SK-N-SH treated with all-trans-retinoic acid at 6 μM for 48 hours (cell line): ENCODE data around the gene RAMACL.

Source experiments
- ATAC-seq: fragments of 200-7000 bp; cut with Tn5 transposase; 3 replicates; pipeline ENCODE4 v1.9.1; 2020; ENCODE audit warnings: mild to moderate bottlenecking, moderate library complexity
- ARNTL ChIP-seq: fragments of 450-650 bp; formaldehyde crosslinking; IDR thresholded peaks from 2 replicates; pipeline ENCODE4 v1.5.0; 2020; ENCODE audit warnings: low read depth, mild to moderate bottlenecking, moderate library complexity, borderline replicate concordance
- BACH2 ChIP-seq: fragments of 250-450 bp; sonication (Bioruptor Pico); IDR thresholded peaks from 2 replicates; pipeline ENCODE4 v1.9.0; 2021; ENCODE audit warnings: mild to moderate bottlenecking, borderline replicate concordance
- CSDC2 ChIP-seq: fragments of 250-450 bp; sonication (Bioruptor Pico); IDR thresholded peaks from 2 replicates; pipeline ENCODE4 v1.5.0; 2020; ENCODE audit warnings: mild to moderate bottlenecking, moderate library complexity
- ESRRG ChIP-seq: fragments of 250-450 bp; sonication (Bioruptor Pico); IDR thresholded peaks from 2 replicates; pipeline ENCODE4 v1.6.1; 2021; ENCODE audit warnings: mild to moderate bottlenecking
- ISL1 ChIP-seq: fragments of 250-450 bp; sonication (Bioruptor Pico); IDR thresholded peaks from 2 replicates; pipeline ENCODE4 v2.1.2; 2022; ENCODE audit warnings: mild to moderate bottlenecking, moderate library complexity
- OSR1 ChIP-seq: fragments of 250-450 bp; sonication (Bioruptor Pico); IDR thresholded peaks from 2 replicates; pipeline ENCODE4 v1.8.0; 2022; ENCODE audit warnings: moderate library complexity, mild to moderate bottlenecking, inconsistent platforms
- RARB ChIP-seq: fragments of 250-450 bp; sonication (Bioruptor Pico); IDR thresholded peaks from 2 replicates; pipeline ENCODE4 v1.8.0; 2021; ENCODE audit warnings: mild to moderate bottlenecking, moderate library complexity
- SNAI2 ChIP-seq: fragments of 250-450 bp; sonication (Bioruptor Pico); IDR thresholded peaks from 2 replicates; pipeline ENCODE4 v1.5.0; 2020; ENCODE audit warnings: mild to moderate bottlenecking, moderate library complexity
- TCF4 ChIP-seq: fragments of 250-450 bp; sonication (Bioruptor Pico); IDR thresholded peaks from 2 replicates; pipeline ENCODE4 v1.8.0; 2021; ENCODE audit warnings: mild to moderate bottlenecking, moderate library complexity, borderline replicate concordance
- TOX ChIP-seq: fragments of 250-450 bp; sonication (Bioruptor Pico); IDR thresholded peaks from 2 replicates; pipeline ENCODE4 v1.8.0; 2021; ENCODE audit warnings: mild to moderate bottlenecking, moderate library complexity, borderline replicate concordance
- ZC3H10 ChIP-seq: fragments of 250-450 bp; sonication (Bioruptor Pico); IDR thresholded peaks from 2 replicates; pipeline ENCODE4 v1.5.1; 2021; ENCODE audit warnings: mild to moderate bottlenecking, moderate library complexity
- ZFP3 ChIP-seq: fragments of 250-450 bp; sonication (Bioruptor Pico); IDR thresholded peaks from 2 replicates; pipeline ENCODE4 v1.5.0; 2020; ENCODE audit warnings: mild to moderate bottlenecking, moderate library complexity
- ZFP30 ChIP-seq: fragments of 450-650 bp; formaldehyde crosslinking; IDR thresholded peaks from 2 replicates; pipeline ENCODE4 v1.5.0; 2022; ENCODE audit warnings: mild to moderate bottlenecking, moderate library complexity
- ZNF565 ChIP-seq: fragments of 450-650 bp; formaldehyde crosslinking; conservative IDR thresholded peaks from 2 replicates; pipeline ENCODE4 v1.5.0; 2020; ENCODE audit warnings: low read depth, mild to moderate bottlenecking, moderate library complexity
- ZNF70 ChIP-seq: fragments of 450-650 bp; formaldehyde crosslinking; IDR thresholded peaks from 2 replicates; pipeline ENCODE4 v1.5.0; 2020; ENCODE audit warnings: mild to moderate bottlenecking, moderate library complexity
- ZNF8 ChIP-seq: fragments of 450-650 bp; formaldehyde crosslinking; IDR thresholded peaks from 2 replicates; pipeline ENCODE4 v1.5.0; 2020; ENCODE audit warnings: mild to moderate bottlenecking, moderate library complexity
- TF ChIP-seq, protein P1 (sequence below): fragments of 250-450 bp; sonication (Bioruptor Pico); IDR thresholded peaks from 2 replicates; pipeline ENCODE4 v1.8.0; 2020; ENCODE audit warnings: mild to moderate bottlenecking, moderate library complexity, borderline replicate concordance
- TF ChIP-seq, protein P2 (sequence below): fragments of 250-450 bp; sonication (Bioruptor Pico); IDR thresholded peaks from 2 replicates; pipeline ENCODE4 v1.5.1; 2020; ENCODE audit warnings: low read depth, mild to moderate bottlenecking, moderate library complexity
- TF ChIP-seq, protein P3 (sequence below): fragments of 250-450 bp; sonication (Bioruptor Pico); IDR thresholded peaks from 2 replicates; pipeline ENCODE4 v1.8.0; 2021; ENCODE audit warnings: low read depth, mild to moderate bottlenecking, moderate library complexity, borderline replicate concordance

The RAMACL gene

DNA sequence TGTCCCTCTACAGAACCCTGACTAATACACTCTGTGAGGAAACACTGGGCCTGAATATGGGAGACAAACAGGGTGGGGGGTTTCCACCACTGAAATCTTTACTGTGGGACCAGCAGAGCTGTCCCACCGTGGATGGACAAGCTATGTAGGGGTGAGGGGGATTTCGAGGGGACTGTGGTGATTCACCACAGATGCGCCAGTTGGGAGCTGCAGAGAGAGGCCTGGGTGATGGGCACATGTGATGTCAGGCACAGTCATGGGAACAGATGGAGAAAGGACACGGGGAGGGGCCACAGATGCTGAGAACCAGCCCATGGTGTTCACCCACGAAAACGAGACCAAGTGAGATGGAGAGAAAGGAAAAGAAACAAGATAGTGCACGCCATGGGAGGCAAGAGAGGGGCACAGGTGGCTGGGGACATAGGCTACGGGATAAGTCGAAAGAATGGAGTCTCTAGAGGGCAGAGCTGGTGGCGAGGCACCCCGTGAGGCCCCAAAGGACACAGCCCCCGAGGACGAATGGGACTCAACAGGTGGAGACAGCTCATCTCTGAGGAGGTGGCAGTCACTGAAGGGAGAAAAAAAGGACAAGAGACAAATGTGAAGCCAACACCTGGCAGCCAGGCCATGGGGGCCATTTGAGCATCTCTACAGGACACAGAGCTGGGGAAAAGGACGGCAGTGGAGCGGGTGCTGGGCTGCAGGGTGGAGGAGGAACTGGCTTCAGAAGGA lies 10.5 kb upstream of the RAMACL start (continued):
- TF ChIP-seq TOX (CRISPR knock-in tag) (no peak), ZNF565 (no peak), CSDC2 (CRISPR knock-in tag) (no peak), ESRRG (CRISPR knock-in tag) (no peak), BACH2 (CRISPR knock-in tag) (no peak)
- TF ChIP-seq, protein P1, sequence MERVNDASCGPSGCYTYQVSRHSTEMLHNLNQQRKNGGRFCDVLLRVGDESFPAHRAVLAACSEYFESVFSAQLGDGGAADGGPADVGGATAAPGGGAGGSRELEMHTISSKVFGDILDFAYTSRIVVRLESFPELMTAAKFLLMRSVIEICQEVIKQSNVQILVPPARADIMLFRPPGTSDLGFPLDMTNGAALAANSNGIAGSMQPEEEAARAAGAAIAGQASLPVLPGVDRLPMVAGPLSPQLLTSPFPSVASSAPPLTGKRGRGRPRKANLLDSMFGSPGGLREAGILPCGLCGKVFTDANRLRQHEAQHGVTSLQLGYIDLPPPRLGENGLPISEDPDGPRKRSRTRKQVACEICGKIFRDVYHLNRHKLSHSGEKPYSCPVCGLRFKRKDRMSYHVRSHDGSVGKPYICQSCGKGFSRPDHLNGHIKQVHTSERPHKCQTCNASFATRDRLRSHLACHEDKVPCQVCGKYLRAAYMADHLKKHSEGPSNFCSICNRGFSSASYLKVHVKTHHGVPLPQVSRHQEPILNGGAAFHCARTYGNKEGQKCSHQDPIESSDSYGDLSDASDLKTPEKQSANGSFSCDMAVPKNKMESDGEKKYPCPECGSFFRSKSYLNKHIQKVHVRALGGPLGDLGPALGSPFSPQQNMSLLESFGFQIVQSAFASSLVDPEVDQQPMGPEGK (CRISPR knock-in tag): no peak

DNA sequence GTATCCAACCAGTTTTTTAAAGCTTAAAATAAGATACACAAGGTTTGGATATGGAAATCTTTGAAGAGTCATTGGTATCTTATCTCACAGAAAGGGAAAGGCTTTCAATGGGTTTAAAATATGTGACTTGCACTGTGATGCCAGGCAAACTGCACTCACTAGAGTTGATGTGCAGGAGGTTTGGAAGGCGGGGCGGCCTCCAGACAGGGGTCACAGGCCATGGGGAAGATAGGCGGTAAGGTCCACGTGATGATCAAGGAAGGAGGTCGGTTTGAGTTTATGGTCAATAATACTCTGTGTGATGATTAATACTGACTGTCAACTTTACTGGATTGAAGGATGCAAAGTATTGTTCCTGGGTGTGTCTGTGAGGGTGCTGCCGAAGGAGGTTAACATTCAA lies 9.5 kb upstream of the RAMACL start:
- TF ChIP-seq RARB (CRISPR knock-in tag) (no peak), ARNTL (no peak), ZNF8 (no peak), OSR1 (CRISPR knock-in tag) (no peak)
- ATAC-seq: peak; percentile 6; the same call in 2 of the 3 replicates

DNA sequence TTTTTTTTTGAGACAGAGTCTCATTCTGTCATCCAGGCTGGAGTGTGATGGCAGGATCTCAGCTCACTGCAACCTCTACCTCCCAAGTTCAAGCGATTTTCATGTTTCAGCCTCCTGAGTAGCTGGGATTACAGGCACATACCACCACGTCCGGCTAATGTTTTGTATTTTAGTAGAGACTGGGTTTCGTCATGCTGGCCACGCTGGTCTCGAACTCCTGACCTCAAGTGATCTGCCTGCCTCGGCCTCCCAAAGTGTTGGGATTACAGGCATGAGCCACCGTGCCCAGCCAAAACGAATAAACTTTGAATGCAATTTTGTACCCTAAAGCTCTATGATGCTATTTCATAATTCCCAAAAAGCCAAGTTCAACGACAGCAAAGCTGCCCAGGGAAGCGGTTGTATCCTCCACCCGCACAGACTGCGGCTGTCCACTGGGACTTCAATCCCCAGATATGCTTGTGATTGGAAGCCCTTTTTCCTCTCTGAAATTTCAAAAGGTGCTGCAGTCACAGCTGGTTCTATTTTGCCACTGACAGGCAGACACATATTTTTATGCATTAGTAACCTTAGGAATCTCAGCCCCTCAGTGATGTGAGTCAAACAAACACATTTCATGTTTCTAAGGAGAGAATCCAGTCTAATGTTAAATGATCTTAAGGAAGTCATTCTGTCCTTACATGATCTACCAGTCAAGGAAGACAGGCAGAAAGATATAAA lies 8.7 kb upstream of the RAMACL start:
- ATAC-seq: peak; percentile 89
- peak; percentile 44; the same call in 1 of the 2 replicates for TF ChIP-seq ZC3H10 (CRISPR knock-in tag)
- TF ChIP-seq ISL1: peak; percentile 37; the same call in 1 of the 2 replicates
- TF ChIP-seq, protein P2, sequence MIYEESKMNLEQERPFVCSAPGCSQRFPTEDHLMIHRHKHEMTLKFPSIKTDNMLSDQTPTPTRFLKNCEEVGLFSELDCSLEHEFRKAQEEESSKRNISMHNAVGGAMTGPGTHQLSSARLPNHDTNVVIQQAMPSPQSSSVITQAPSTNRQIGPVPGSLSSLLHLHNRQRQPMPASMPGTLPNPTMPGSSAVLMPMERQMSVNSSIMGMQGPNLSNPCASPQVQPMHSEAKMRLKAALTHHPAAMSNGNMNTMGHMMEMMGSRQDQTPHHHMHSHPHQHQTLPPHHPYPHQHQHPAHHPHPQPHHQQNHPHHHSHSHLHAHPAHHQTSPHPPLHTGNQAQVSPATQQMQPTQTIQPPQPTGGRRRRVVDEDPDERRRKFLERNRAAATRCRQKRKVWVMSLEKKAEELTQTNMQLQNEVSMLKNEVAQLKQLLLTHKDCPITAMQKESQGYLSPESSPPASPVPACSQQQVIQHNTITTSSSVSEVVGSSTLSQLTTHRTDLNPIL (CRISPR knock-in tag): no peak

DNA sequence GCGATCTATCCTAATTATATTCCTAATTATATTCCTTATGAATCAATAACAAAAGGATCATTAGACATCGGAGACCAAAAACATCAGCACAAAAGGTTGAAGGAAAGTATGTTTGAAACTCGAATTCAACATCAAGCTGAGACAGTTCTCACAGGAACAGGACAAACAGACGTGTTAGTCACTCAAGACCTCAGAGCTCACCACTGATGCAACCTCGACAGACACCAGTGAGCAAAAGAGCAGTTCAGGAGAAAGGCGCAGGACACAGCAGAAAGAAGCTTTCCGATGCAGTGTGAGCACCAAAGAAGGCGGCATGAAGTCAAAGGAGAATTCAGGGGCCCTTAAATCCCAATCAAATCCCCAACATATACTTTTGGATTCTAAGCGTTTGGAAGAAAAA lies 6.3 kb upstream of the RAMACL start:
- ATAC-seq: no peak
- TF ChIP-seq, protein P3, sequence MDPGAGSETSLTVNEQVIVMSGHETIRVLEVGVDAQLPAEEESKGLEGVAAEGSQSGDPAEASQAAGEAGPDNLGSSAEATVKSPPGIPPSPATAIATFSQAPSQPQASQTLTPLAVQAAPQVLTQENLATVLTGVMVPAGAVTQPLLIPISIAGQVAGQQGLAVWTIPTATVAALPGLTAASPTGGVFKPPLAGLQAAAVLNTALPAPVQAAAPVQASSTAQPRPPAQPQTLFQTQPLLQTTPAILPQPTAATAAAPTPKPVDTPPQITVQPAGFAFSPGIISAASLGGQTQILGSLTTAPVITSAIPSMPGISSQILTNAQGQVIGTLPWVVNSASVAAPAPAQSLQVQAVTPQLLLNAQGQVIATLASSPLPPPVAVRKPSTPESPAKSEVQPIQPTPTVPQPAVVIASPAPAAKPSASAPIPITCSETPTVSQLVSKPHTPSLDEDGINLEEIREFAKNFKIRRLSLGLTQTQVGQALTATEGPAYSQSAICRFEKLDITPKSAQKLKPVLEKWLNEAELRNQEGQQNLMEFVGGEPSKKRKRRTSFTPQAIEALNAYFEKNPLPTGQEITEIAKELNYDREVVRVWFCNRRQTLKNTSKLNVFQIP (CRISPR knock-in tag): no peak
- no peak for TF ChIP-seq TOX (CRISPR knock-in tag)
- TF ChIP-seq ISL1: peak; percentile 10; the same call in 1 of the 2 replicates
- no peak for TF ChIP-seq ZNF70 (CRISPR knock-in tag)
- no peak for TF ChIP-seq OSR1 (CRISPR knock-in tag)

DNA sequence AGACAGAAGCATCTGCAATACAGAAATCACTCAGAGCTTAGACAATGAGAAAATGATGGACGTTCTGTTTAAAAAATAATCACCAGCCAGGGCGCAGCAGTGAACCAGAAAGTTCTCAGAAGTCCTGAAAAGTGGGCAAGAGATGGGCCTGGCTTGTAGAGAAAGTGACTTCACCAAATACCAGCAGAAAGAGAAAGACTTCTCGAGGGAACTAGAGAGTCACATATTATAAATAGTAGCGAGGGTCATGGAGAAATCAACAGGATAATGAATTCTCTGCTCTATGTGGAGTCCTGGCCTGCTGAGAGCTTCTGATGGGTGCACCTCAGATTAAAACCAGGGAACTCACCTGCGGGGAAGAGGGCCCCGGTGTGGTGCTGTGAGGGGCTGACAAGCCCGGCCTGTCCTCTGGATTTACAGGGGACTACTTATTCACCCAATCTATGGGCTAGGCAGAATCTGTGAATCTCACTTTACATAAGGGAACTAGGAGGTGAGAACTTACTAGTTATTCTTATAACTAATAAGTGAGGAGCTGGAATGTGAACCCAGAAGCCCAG lies 5.6 kb upstream of the RAMACL start:
- TF ChIP-seq ZFP30 (CRISPR knock-in tag) (no peak), ZFP3 (CRISPR knock-in tag) (no peak), SNAI2 (no peak), ESRRG (CRISPR knock-in tag) (no peak), ZNF70 (CRISPR knock-in tag) (no peak), ZNF8 (no peak)
- ATAC-seq: no peak

DNA sequence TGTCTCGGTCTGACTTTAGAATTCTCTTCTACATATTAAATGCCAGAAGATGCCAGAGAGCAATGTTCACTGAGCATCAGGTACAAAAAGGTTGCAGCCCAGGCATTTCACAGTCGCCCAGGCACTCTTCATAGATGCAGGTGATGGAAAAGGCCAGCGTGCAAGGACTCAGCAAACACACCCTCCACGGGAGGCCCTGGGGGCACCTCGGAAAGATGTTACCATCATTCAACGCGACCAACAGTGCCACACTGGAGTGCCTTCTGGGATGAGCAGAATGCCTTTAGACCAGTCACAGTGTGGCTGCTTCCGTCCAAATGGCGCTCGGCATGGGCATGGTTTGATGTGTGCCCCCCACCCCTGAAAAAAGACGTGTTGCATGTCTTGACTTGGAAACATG lies 4.5 kb upstream of the RAMACL start:
- TF ChIP-seq TCF4: no peak
- no peak for TF ChIP-seq CSDC2 (CRISPR knock-in tag)
- no peak for TF ChIP-seq RARB (CRISPR knock-in tag)
- TF ChIP-seq, protein P2 (CRISPR knock-in tag): no peak
- TF ChIP-seq, protein P1 (CRISPR knock-in tag): no peak
- TF ChIP-seq SNAI2: no peak
- no peak for TF ChIP-seq ZNF565
- TF ChIP-seq OSR1 (CRISPR knock-in tag): no peak
- no peak for TF ChIP-seq ZC3H10 (CRISPR knock-in tag)
- no peak for TF ChIP-seq ESRRG (CRISPR knock-in tag)
- ATAC-seq: no peak
